ENCODE data around the gene TNFRSF8. TPM values are rescaled to one million over a fixed set of nuclear protein-coding genes. Genes with fewer than 3 reads are reported as not detected.

Gene TNFRSF8
- total and polyA plus RNA-seq, 12 donors = 0.17 to 0.61 (median 0.42) TPM; not detected in 1

GRCh38 chr1:12161662-12162458, 98.8 kb downstream of the TNFRSF8 start:
- H3K4me3 ChIP-seq = no peak overlapping the region
- WGBS, 4 donors = 10 to 31% (median 21%) methylated on average over 8 to 9 of the region's 9 CpGs
- no peaks in the 10 kb centered on the region for H3K27me3 ChIP-seq
- DNase-seq = peak; percentile 78 to 96 (median 94)
- TF ChIP-seq POLR2A (IDR thresholded peaks at IDR 0.05) = no peak
- TF ChIP-seq, protein P1, sequence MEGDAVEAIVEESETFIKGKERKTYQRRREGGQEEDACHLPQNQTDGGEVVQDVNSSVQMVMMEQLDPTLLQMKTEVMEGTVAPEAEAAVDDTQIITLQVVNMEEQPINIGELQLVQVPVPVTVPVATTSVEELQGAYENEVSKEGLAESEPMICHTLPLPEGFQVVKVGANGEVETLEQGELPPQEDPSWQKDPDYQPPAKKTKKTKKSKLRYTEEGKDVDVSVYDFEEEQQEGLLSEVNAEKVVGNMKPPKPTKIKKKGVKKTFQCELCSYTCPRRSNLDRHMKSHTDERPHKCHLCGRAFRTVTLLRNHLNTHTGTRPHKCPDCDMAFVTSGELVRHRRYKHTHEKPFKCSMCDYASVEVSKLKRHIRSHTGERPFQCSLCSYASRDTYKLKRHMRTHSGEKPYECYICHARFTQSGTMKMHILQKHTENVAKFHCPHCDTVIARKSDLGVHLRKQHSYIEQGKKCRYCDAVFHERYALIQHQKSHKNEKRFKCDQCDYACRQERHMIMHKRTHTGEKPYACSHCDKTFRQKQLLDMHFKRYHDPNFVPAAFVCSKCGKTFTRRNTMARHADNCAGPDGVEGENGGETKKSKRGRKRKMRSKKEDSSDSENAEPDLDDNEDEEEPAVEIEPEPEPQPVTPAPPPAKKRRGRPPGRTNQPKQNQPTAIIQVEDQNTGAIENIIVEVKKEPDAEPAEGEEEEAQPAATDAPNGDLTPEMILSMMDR (IDR thresholded peaks at IDR 0.05) = no peak
- H3K4me1 ChIP-seq (replicated peaks in 1 of 2) = peaks cover 17 to 30% of the 10 kb centered on the region in 2 donors
- H3K9me3 ChIP-seq (replicated peaks in 1 of 3) = no peaks in the 10 kb centered on the region
- no peaks in the 10 kb centered on the region for H3K36me3 ChIP-seq (replicated peaks in 1 of 2)
- H3K27ac ChIP-seq = peak overlapping the region in 4 of 5 donors; percentile 6 to 89 (median 54)
- intact Hi-C loops (cut with DNase I) = no loop called here

GRCh38 chr1:12162459-12163137, 99.5 kb downstream of the TNFRSF8 start:
- DNase-seq = no peak
- intact Hi-C loops (cut with DNase I) = no loop called here
- peak overlapping the region in 2 of 5 donors; percentile 73 to 89 for H3K27ac ChIP-seq
- TF ChIP-seq POLR2A (IDR thresholded peaks at IDR 0.05) = no peak
- TF ChIP-seq, protein P1 (IDR thresholded peaks at IDR 0.05) = no peak
- peaks cover 17 to 30% of the 10 kb centered on the region in 2 donors for H3K4me1 ChIP-seq (replicated peaks in 1 of 2)
- no peak overlapping the region for H3K4me3 ChIP-seq
- H3K36me3 ChIP-seq (replicated peaks in 1 of 2) = no peaks in the 10 kb centered on the region
- H3K9me3 ChIP-seq (replicated peaks in 1 of 3) = no peaks in the 10 kb centered on the region
- no peaks in the 10 kb centered on the region for H3K27me3 ChIP-seq
- 89 to 99% (median 93%) methylated on average over 7 to 11 of the region's 11 CpGs for WGBS, 4 donors

- intact Hi-C loops (cut with DNase I) = no loop called here
- Histone ChIP-seq H3K27me3 (no peaks in the 10 kb centered on the region), H3K36me3 (replicated peaks in 1 of 2) (no peaks in the 10 kb centered on the region), H3K4me3 (no peak overlapping the region), H3K9me3 (replicated peaks in 1 of 3) (no peaks in the 10 kb centered on the region), H3K4me1 (replicated peaks in 1 of 2) (peaks cover 17 to 30% of the 10 kb centered on the region in 2 donors), H3K27ac (no peak overlapping the region)
- TF ChIP-seq, protein P1 (IDR thresholded peaks at IDR 0.05) = no peak
- TF ChIP-seq POLR2A (IDR thresholded peaks at IDR 0.05) = no peak
- 78 to 93% (median 89%) methylated on average over 8 to 9 of the region's 9 CpGs for WGBS, 4 donors
- no peak for DNase-seq
These were observed 100.1 kb downstream of the TNFRSF8 start for GRCh38 chr1:12163210-12163609.

DNA sequence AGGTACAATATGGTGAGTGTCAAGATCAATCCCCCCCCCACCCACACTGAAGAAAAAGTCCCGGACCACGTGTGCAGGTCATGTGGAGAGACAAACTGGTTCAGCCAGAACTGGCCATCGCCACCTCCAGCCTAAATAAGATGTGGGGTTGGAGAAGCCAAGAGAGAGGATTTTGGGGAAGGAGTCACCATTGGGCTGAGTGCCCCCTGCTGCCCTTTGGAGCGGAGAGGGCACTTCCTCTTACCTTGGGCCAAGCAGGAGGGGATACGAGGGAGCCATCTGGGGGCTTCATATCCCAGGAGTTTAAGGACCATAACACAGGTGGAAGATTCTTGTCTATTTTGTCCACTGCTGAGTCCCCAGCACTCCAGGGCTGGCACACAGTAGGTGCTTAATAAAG, 101.1 kb downstream of the TNFRSF8 start:
- no peaks in the 10 kb centered on the region for H3K27me3 ChIP-seq
- H3K27ac ChIP-seq = no peak overlapping the region
- intact Hi-C loops (cut with DNase I) = no loop called here
- DNase-seq = no peak
- TF ChIP-seq, protein P1 (IDR thresholded peaks at IDR 0.05) = no peak
- TF ChIP-seq POLR2A (IDR thresholded peaks at IDR 0.05) = no peak
- no peak overlapping the region for H3K4me3 ChIP-seq
- WGBS, 4 donors = 78 to 96% (median 86%) methylated on average over 5 of the region's 5 CpGs
- no peaks in the 10 kb centered on the region for H3K9me3 ChIP-seq (replicated peaks in 1 of 3)
- no peaks in the 10 kb centered on the region for H3K36me3 ChIP-seq (replicated peaks in 1 of 2)
- peaks cover 17 to 24% of the 10 kb centered on the region in 2 donors for H3K4me1 ChIP-seq (replicated peaks in 1 of 2)

Data from adrenal gland (tissue), 12 donors.